GM20431 (cell line): ENCODE measurements around the gene BCL2L12.
"Not testable (repeated sequence)": the region's sequence is repeated elsewhere in the genome, so short reads cannot be mapped to it uniquely, and the experiment has no call there.

Source experiments
- in situ Hi-C: fragments of 300-500 bp; cut with MseI, MboI; formaldehyde crosslinking; loops from one replicate; pipeline ENCODE4 v1.15.0; 2020; ENCODE audit warnings: low sequenced_read_pairs; ENCODE audit not compliant: unreplicated experiment

Gene BCL2L12

GRCh38 chr19:49700563-49700962 is 34.8 kb downstream of the BCL2L12 start:
- in situ Hi-C loops, result no loop called here

- in situ Hi-C loops, result no loop called here
These were observed 35.6 kb downstream of the BCL2L12 start for GRCh38 chr19:49701271-49701786.

- in situ Hi-C loops, result no loop called here
These were observed 39.3 kb downstream of the BCL2L12 start for GRCh38 chr19:49704888-49705642.

GRCh38 chr19:49705919-49706318 is 40.2 kb downstream of the BCL2L12 start:
- in situ Hi-C loops, result no loop called here

GRCh38 chr19:49710372-49710951 is 44.7 kb downstream of the BCL2L12 start:
- in situ Hi-C loops, result no loop called here

GRCh38 chr19:49712397-49712859 is 46.7 kb downstream of the BCL2L12 start:
- in situ Hi-C loops, result no loop called here

- in situ Hi-C loops, result no loop called here
These were observed 47.6 kb downstream of the BCL2L12 start for GRCh38 chr19:49713236-49713845.

GRCh38 chr19:49716154-49716553 is 50.4 kb downstream of the BCL2L12 start:
- in situ Hi-C loops, result no loop called here

GRCh38 chr19:49718511-49718910 is 52.8 kb downstream of the BCL2L12 start:
- in situ Hi-C loops, result no loop called here

GRCh38 chr19:49718991-49719390 is 53.3 kb downstream of the BCL2L12 start:
- in situ Hi-C loops, result no loop called here

GRCh38 chr19:49719420-49719819 is 53.7 kb downstream of the BCL2L12 start:
- in situ Hi-C loops, result not testable (repeated sequence)
